ENCODE measurements around the gene FBXL15.

The FBXL15 gene

GRCh38 chr10:102460836-102461186, 40.2 kb downstream of the FBXL15 start:
- DNase-seq: no peak

DNA sequence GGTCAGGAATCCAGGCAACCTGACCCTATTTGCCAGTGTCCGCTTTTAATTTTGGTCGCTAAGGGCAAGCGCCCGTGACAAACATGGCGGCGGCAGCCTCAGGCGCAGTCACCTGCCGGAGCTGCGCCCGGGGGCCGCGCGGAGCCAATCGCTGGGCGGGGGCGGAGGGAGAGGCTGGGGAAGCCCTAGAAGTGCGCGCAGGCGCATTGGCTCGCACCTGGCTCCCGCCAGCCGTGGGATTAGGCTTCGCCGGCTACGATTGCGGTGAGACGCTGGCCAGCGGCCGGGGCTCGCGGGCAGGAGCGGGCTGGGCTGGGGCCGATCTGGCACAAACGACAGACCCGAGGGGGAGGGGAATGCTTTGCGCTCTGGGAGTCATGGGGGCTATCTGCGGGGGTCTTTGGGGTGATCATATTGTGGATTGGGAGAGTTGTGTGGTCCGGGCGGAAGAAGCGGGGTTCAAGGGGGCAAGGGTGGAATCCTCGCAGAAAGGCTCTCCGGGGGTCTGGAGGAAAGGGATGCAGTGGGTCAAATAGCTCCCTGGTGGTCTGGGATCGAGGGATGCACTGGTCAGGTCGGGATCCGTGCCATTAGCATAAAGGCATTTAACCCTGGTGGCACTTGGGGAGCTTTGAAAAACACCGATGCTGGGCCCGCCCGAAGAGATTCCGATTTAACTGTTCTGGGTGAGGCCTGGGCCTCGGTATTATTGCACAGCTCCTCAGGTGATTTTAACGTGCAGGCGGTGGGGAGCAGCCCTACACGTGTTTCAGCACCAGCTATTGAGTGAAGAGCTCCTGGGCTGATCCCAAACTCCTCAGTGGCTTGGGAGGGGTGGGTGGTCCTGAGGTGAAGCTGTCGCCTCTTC, 40.8 kb downstream of the FBXL15 start:
- DNase-seq: peak; percentile 65

DNA sequence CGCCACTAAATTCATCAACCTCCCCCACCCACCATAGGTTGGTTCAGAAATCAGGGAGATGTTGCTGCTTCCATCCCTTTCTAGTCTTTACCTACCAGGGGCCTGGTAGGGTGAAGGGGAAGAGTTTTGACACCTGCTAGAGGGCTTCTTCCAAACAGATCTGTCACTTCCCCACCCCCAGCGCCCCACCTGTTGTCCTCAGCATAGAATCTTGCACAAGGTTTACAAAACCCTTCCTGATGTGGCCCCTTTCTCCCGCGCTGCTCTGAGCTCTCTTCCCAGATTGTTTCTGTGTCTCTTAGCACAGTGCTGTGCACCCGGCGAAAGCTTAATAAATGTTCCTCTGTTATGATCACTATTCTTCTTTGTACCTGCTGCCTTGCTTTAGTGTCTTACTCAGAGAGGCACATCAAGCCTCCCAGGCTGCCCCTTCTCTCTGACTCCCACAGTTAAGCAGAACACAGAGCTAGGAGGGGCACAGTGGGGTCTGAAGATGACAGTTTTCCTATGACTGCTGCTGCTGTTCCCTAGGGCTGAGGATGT, 41.9 kb downstream of the FBXL15 start:
- DNase-seq: no peak

- DNase-seq: no peak
Observed at GRCh38 chr10:102463983-102464382, 43.3 kb downstream of the FBXL15 start.

DNA sequence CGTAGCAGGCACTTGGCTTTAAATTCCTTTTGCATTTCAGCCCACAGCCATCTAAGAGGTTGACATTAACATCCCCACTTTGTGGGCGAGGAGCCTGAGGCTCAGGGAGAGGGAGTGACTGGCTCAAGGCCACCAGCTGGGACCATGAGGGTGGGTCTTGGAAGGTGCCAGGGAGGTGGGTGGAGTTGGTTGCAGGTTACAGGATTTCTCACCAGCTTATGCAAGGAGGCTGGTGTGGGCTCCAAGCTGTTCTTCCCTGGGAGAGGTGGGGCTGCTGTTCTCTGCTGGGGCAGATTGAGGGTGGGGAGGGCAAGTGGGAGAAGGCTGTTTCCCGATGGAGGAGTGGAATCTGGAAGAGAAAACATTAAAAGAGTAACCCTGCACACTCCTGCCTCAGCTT, 44.8 kb downstream of the FBXL15 start:
- DNase-seq: no peak

GRCh38 chr10:102467318-102467717, 46.7 kb downstream of the FBXL15 start:
- no peak for DNase-seq

DNA sequence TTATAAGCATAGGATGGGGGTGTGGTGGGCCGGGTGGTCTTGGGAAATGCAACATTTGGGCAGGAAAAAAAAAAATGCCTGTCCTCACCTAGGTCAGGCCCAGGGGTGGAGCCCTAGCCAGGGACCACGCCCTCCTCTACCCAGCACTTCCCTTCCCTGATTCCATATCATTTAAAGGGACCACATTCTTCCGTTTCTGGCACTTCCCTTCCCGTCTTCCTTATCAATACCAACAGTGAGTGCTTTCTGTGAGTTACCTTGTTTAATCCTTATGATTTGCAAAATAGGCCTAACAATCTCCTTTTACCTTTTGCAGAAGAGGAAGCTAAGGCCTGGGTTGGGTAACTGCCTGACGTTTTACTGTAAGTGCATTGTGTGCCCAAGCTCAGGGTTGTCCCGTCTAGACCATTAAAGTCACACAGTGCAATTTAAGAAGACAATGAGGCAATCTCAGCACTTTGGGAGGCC, 47.4 kb downstream of the FBXL15 start:
- peak; percentile 45 for DNase-seq

DNA sequence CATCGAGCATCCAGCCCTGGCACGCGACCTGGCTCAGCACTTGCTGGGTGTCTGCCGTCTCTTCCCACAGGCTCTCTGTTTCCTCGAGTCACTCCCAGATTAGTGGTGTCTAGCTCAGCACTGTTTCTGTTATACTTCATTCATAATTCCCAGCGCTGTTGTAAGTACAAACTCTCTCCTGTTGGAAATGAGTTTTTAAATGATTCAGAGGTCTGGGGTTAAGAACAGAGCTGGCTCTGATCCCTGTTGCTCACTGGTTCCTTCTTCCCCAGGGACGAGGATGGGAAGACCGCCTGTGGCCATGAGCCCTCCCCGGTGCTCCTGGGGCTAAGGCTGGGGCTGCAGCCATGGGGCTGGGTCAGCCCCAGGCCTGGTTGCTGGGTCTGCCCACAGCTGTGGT, 48.0 kb downstream of the FBXL15 start:
- no peak for DNase-seq

DNA sequence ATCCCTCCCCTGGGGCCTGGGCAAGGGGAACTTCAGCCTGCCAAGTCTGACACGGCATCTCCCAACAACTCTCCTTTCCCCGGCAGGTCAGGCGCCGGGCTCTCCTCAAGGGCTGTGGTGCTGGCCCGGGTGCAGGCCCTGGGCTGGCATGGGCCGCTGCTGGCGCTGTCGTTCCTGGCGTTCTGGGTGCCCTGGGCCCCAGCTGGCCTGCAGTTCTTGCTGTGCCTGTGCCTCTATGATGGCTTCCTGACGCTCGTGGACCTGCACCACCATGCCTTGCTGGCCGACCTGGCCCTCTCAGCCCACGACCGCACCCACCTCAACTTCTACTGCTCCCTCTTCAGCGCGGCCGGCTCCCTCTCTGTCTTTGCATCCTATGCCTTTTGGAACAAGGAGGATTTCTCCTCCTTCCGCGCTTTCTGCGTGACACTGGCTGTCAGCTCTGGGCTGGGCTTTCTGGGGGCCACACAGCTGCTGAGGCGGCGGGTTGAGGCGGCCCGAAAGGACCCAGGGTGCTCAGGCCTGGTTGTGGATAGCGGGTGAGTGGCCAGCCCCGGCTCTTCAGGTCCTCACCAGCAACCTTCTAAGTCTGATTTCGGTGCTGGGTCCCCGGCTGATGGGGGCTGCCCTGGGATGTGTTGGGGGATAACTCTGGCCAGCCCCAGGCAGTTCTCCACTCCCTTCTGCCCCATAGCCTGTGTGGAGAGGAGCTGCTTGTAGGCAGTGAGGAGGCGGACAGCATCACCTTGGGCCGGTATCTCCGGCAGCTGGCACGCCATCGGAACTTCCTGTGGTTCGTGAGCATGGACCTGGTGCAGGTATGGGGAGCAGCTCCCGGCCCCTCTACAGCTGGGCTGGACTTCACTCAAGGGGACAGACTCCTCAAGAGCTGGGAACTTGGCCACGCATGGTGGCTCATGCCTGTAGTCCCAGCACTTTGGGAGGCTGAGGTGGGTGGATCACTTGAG, 50.2 kb downstream of the FBXL15 start:
- DNase-seq: no peak

All from GF-D8 (cell line).